Measurements from ENCODE around the gene GNB1L. TPM values are rescaled to one million over a fixed set of nuclear protein-coding genes. Genes with fewer than 3 reads are reported as not detected.

Gene GNB1L
- total RNA-seq, 2 experiments from 2014 or later: 3.0 to 6.5 TPM

GRCh38 chr22:19733755-19734154, 120.9 kb downstream of the GNB1L start:
- ChIA-PET POLR2A (no interaction called here), CTCF (interaction anchor here (1.3 kb wide), 1 partner anchor 176 kb away, joined by 3 read pairs; no protein-coding TSS in a partner anchor)
- intact Hi-C loops (cut with DNase I, micrococcal nuclease): no loop called here
- H3K36me3 ChIP-seq (ENCODE audit: insufficient read depth, low read length): no peaks in the 10 kb centered on the region
- H3K4me1 Mint-ChIP-seq (ENCODE audit: low read depth): no peaks in the 10 kb centered on the region
- peaks cover 0 to 2% of the 10 kb centered on the region in 2 experiments for H3K27me3 ChIP-seq (ENCODE audit: control insufficient read depth in 1 of 2, insufficient read depth in 2 of 2, low read length in 2 of 2)
- H3K27ac ChIP-seq (ENCODE audit: low read depth in 1 of 2, low read length in 2 of 2): no peak overlapping the region
- peaks cover 10% of the 10 kb centered on the region for H3K4me1 ChIP-seq (ENCODE audit: insufficient read depth, low read length)
- no peak for TF ChIP-seq CTCF (IDR thresholded peaks at IDR 0.05)
- no peaks in the 10 kb centered on the region for H3K9me3 Mint-ChIP-seq
- ATAC-seq (ENCODE audit: poor library complexity) (no peak), DNase-seq (no peak)
- H3K36me3 Mint-ChIP-seq (ENCODE audit: low read depth): no peaks in the 10 kb centered on the region
- H3K27ac Mint-ChIP-seq: no peak overlapping the region
- no peak overlapping the region for H3K4me3 ChIP-seq (ENCODE audit: low read length)
- H3K9me3 ChIP-seq (ENCODE audit: control insufficient read depth in 1 of 2, insufficient read depth in 1 of 2, low read length in 2 of 2): no peaks in the 10 kb centered on the region
- H3K4me3 Mint-ChIP-seq: no peak overlapping the region
- no peaks in the 10 kb centered on the region for H3K27me3 Mint-ChIP-seq

Other genes with a start within 250 kb of the GNB1L start
- gene SEPTIN5, start 140.4 kb downstream of the GNB1L start, total RNA-seq: under 1 TPM; 0.71 to 0.75 TPM
- under 1 TPM in 1 of 2 experiments, not detected in 1; 0.22 TPM for gene GP1BB, start 131.3 kb downstream of the GNB1L start, total RNA-seq
- gene TBX1, start 94.1 kb downstream of the GNB1L start, total RNA-seq: not detected
- 10 to 100 TPM; 24.7 TPM for gene RTL10, start within 50 bp of the GNB1L start, total RNA-seq
- gene COMT, start 86.9 kb upstream of the GNB1L start, total RNA-seq: 10 to 100 TPM; 11.3 to 11.4 TPM
- 10 to 100 TPM; 18.6 to 19.5 TPM for gene TXNRD2, start 86.9 kb upstream of the GNB1L start, total RNA-seq
- 1 to 10 TPM; 2.2 to 2.5 TPM for gene ARVCF, start 161.9 kb upstream of the GNB1L start, total RNA-seq
- gene TANGO2, start 166.2 kb upstream of the GNB1L start, total RNA-seq: 10 to 100 TPM; 10.3 to 10.5 TPM
- gene DGCR8, start 225.4 kb upstream of the GNB1L start, total RNA-seq: 10 to 100 TPM; 17.8 to 18.5 TPM